Astrocyte of the cerebellum (primary cell): Measurements from ENCODE around the gene FUT2.
"Not testable (repeated sequence)": the region's sequence is repeated elsewhere in the genome, so short reads cannot be mapped to it uniquely, and the experiment has no call there.

Source experiments
- DNase-seq: peaks from one replicate; pipeline ENCODE4 v3.0.0-alpha.2; 2011; ENCODE audit warnings: low read depth
- H3K4me3 ChIP-seq: 2 replicates; pipeline ENCODE4 v1.5.1; 2011; ENCODE audit warnings: mild to moderate bottlenecking, low read depth, low read length, moderate library complexity
- CTCF ChIP-seq: IDR thresholded peaks from 2 replicates; pipeline ENCODE4 v1.5.1; 2012; ENCODE audit warnings: low read length, low read depth, moderate library complexity, mild to moderate bottlenecking; ENCODE audit errors: missing control alignments
- in situ Hi-C: cut with HindIII; loops from 2 replicates; pipeline ENCODE4 v1.10.0; 2017; ENCODE audit warnings: low sequenced_read_pairs

The FUT2 gene

GRCh38 chr19:48715681-48716171, 20.0 kb downstream of the FUT2 start:
- in situ Hi-C loops: no loop called here
- TF ChIP-seq CTCF: no peak
- no peak for DNase-seq
- no peak overlapping the region for H3K4me3 ChIP-seq

GRCh38 chr19:48716562-48717291, 21.0 kb downstream of the FUT2 start:
- DNase-seq: no peak
- TF ChIP-seq CTCF: no peak
- peak overlapping the region; percentile 21 for H3K4me3 ChIP-seq
- in situ Hi-C loops: no loop called here

GRCh38 chr19:48718106-48718505, 22.3 kb downstream of the FUT2 start:
- H3K4me3 ChIP-seq, DNase-seq, in situ Hi-C loops: not testable (repeated sequence)

GRCh38 chr19:48718711-48719231, 23.0 kb downstream of the FUT2 start:
- no peak overlapping the region for H3K4me3 ChIP-seq
- TF ChIP-seq CTCF: no peak
- in situ Hi-C loops: no loop called here
- DNase-seq: no peak

GRCh38 chr19:48719263-48720171, 23.7 kb downstream of the FUT2 start, which contains the start of gene MAMSTR:
TSS of gene MAMSTR (minus strand) at chr19:48719725. CDS start at chr19:48719031, 694 bp downstream.
- in situ Hi-C loops: no loop called here
- H3K4me3 ChIP-seq: peak within 1 kb of the TSS; percentile 60
- DNase-seq: no peak
- no peak for TF ChIP-seq CTCF

- TF ChIP-seq CTCF: no peak
- H3K4me3 ChIP-seq: peak overlapping the region; percentile 60
- DNase-seq: no peak
- in situ Hi-C loops: no loop called here
Measured at GRCh38 chr19:48720251-48720612, 24.5 kb downstream of the FUT2 start.
